ENCODE data around the gene EFCAB13.

Gene EFCAB13

DNA sequence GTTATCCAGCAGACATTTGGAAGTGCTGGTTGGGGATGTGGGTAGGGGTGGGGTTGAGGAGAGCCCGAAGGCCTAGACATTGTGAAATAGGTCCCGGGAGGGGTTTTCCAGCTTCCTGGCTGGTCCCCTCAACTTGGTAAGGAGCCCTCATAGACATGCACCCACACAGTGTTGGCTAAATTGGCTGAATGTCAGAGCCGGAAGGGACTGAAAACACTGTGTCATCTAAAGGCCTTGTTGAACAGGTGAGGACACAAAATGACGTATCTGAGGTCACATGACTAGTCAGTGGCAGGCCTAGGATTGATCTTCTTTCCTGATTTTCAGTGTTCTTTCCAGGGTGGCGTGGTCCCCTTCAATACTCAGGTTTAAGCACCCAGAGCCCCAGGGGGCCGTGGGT is 42.5 kb upstream of the EFCAB13 start:
- Histone ChIP-seq H3K36me3 (peaks cover 16 to 18% (median 17%) of the 10 kb centered on the region in 3 donors), H3K9me3 (no peaks in the 10 kb centered on the region), H3K27me3 (no peaks in the 10 kb centered on the region), H3K27ac (peak overlapping the region; percentile 85 to 92), H3K4me1 (peaks cover 5 to 77% (median 49%) of the 10 kb centered on the region in 4 donors), H3K4me3 (no peak overlapping the region)
- intact Hi-C loops (cut with DNase I; ENCODE audit: low total_unique reads) = no loop called here
- no peak for DNase-seq
- no peak for TF ChIP-seq CTCF (IDR thresholded peaks at IDR 0.05)

- no peak for TF ChIP-seq CTCF (IDR thresholded peaks at IDR 0.05)
- Histone ChIP-seq H3K4me1 (peaks cover 0 to 60% (median 19%) of the 10 kb centered on the region in 4 donors), H3K27me3 (no peaks in the 10 kb centered on the region), H3K9me3 (no peaks in the 10 kb centered on the region), H3K27ac (no peak overlapping the region), H3K4me3 (no peak overlapping the region), H3K36me3 (peaks cover 34 to 48% (median 39%) of the 10 kb centered on the region in 3 donors)
- DNase-seq = no peak
- intact Hi-C loops (cut with DNase I; ENCODE audit: low total_unique reads) = no loop called here
These were observed 38.8 kb upstream of the EFCAB13 start for GRCh38 chr17:47285003-47285402.

DNA sequence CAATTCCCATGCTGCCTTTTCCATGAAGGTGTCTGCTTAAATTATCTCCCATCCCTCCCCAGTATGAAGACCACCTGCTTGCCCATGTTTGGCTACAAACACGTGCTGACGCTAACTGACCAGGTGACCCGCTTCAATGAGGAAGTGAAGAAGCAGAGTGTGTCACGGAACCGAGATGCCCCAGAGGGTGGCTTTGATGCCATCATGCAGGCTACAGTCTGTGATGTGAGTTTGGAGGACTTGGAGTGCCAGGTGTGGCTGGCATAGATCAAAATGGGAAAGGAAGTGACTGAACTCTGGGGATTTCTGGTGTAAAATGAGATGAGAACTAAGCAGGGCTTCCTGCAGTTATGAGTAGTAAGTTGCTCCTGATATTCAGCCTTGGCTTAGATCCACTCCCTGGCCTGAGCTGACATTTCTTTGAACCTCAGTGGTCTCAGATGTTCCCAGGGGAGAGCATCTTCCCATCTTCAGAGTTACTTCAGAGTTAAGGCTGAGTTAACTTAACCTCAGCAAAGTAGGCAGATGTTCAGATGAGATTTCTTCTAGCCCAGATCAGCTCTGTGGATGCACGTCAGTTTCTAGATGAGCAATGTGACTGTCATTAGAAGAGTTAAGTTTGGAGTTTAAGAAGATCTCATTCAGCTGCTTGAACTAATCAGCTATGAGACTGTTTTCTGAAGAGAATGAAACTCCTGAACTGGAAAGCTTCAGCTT is 37.4 kb upstream of the EFCAB13 start:
- TF ChIP-seq CTCF (IDR thresholded peaks at IDR 0.05) = no peak
- DNase-seq = no peak
- Histone ChIP-seq H3K9me3 (no peaks in the 10 kb centered on the region), H3K36me3 (peaks cover 38 to 60% (median 52%) of the 10 kb centered on the region in 3 donors), H3K27ac (peak overlapping the region in 1 of 2 donors; percentile 17), H3K27me3 (no peaks in the 10 kb centered on the region), H3K4me1 (peaks cover 0 to 47% (median 7%) of the 10 kb centered on the region in 4 donors), H3K4me3 (no peak overlapping the region)
- intact Hi-C loops (cut with DNase I; ENCODE audit: low total_unique reads) = no loop called here

DNA sequence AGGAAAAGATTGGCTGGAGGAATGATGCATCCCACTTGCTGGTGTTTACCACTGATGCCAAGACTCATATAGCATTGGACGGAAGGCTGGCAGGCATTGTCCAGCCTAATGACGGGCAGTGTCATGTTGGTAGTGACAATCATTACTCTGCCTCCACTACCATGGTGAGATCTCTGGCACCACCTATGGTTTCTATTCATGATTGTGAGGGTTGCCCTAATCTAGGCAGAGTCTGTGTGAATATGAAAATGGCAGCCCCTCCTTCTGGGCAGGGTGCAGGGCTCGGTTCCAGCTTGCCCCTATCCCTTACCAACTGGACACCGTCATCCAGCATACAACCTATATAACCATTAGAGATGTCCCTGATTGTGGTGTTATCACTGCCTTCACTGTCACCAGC is 36.7 kb upstream of the EFCAB13 start:
- H3K4me3 ChIP-seq = no peak overlapping the region
- intact Hi-C loops (cut with DNase I; ENCODE audit: low total_unique reads) = no loop called here
- no peaks in the 10 kb centered on the region for H3K27me3 ChIP-seq
- H3K9me3 ChIP-seq = no peaks in the 10 kb centered on the region
- peak overlapping the region in 1 of 2 donors; percentile 43 for H3K27ac ChIP-seq
- DNase-seq = no peak
- H3K4me1 ChIP-seq = peaks cover 0 to 40% (median 6%) of the 10 kb centered on the region in 4 donors
- no peak for TF ChIP-seq CTCF (IDR thresholded peaks at IDR 0.05)
- peaks cover 43 to 68% (median 58%) of the 10 kb centered on the region in 3 donors for H3K36me3 ChIP-seq

DNA sequence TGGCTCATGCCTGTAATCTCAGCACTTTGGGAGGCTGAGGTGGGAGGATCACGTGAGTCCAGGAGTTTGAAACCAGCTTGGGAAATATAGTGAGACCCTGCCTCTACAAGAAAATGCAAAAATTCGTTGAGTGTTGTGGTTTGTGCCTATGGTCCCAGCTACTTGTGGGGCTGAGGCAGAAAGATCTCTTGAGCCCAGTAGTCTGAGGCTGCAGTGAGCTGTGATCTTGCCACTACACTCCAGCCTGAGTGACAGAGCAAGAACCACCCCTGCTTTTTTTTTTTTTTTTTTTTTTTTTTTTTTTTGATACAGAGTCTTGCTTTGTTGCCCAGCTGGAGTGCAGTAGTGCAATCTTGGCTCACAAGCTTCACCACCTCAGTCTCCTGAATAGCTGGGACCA is 36.1 kb upstream of the EFCAB13 start:
- peaks cover 47 to 73% (median 64%) of the 10 kb centered on the region in 3 donors for H3K36me3 ChIP-seq
- intact Hi-C loops (cut with DNase I; ENCODE audit: low total_unique reads) = no loop called here
- TF ChIP-seq CTCF (IDR thresholded peaks at IDR 0.05) = no peak
- H3K9me3 ChIP-seq = no peaks in the 10 kb centered on the region
- no peak overlapping the region for H3K4me3 ChIP-seq
- H3K27me3 ChIP-seq = no peaks in the 10 kb centered on the region
- H3K27ac ChIP-seq = peak overlapping the region in 1 of 2 donors; percentile 43
- DNase-seq = no peak
- peaks cover 0 to 35% (median 6%) of the 10 kb centered on the region in 4 donors for H3K4me1 ChIP-seq

All from tibial artery (tissue), 4 donors.